Ectodermal cell (in vitro differentiated cells): ENCODE results near the gene ARHGEF2.

Experiments
- H3K27ac ChIP-seq: 2 replicates; pipeline ENCODE4 v1.7.0; 2013; ENCODE audit warnings: mild to moderate bottlenecking, low read depth, low read length; ENCODE audit not compliant: insufficient read depth, poor library complexity, severe bottlenecking
- H3K27me3 ChIP-seq: 2 replicates; pipeline ENCODE4 v1.7.0; 2013; ENCODE audit warnings: mild to moderate bottlenecking, low read length; ENCODE audit not compliant: insufficient read depth, control insufficient read depth, poor library complexity, severe bottlenecking
- H3K36me3 ChIP-seq: one replicate; pipeline ENCODE4 v1.7.0; 2013; ENCODE audit warnings: low read length; ENCODE audit not compliant: control insufficient read depth, insufficient read depth
- H3K4me1 ChIP-seq: one replicate; pipeline ENCODE4 v1.7.0; 2013; ENCODE audit warnings: low read length; ENCODE audit not compliant: control insufficient read depth, insufficient read depth
- H3K4me3 ChIP-seq: 2 replicates; pipeline ENCODE4 v1.7.0; 2013; ENCODE audit warnings: low read depth, low read length, control low read depth; ENCODE audit not compliant: insufficient read depth
- H3K9me3 ChIP-seq: 2 replicates; pipeline ENCODE4 v1.7.0; 2013; ENCODE audit warnings: mild to moderate bottlenecking, low read length, moderate library complexity; ENCODE audit not compliant: control insufficient read depth
- WGBS, 2 experiments: methylation state at CpG; one replicate each; pipeline ENCODE4 v1.1.7; 2013; ENCODE audit warnings: missing lambda C conversion rate in 2 of 2; 5-methylcytosine and 5-hydroxymethylcytosine counted together

Gene ARHGEF2

GRCh38 chr1:156009404-156009803 lies 31.1 kb upstream of the ARHGEF2 start:
- WGBS, 2 experiments = 43 to 51% methylated on average over 3 of the region's 3 CpGs
- Histone ChIP-seq H3K27ac (peak overlapping the region; percentile 17), H3K36me3 (peaks cover 23% of the 10 kb centered on the region), H3K9me3 (no peaks in the 10 kb centered on the region), H3K27me3 (no peaks in the 10 kb centered on the region), H3K4me1 (peaks cover 17% of the 10 kb centered on the region), H3K4me3 (peak overlapping the region; percentile 12)

GRCh38 chr1:156006666-156007376 lies 28.5 kb upstream of the ARHGEF2 start:
- 80 to 82% methylated on average over 6 to 7 of the region's 7 CpGs for WGBS, 2 experiments
- Histone ChIP-seq H3K27ac (peak overlapping the region; percentile 44), H3K9me3 (no peaks in the 10 kb centered on the region), H3K4me1 (peaks cover 22% of the 10 kb centered on the region), H3K4me3 (no peak overlapping the region), H3K27me3 (no peaks in the 10 kb centered on the region), H3K36me3 (peaks cover 16% of the 10 kb centered on the region)

GRCh38 chr1:156004843-156005584 lies 26.7 kb upstream of the ARHGEF2 start:
- WGBS, 2 experiments = 91 to 97% methylated on average over 4 of the region's 4 CpGs
- no peak overlapping the region for H3K27ac ChIP-seq
- no peaks in the 10 kb centered on the region for H3K36me3 ChIP-seq
- H3K4me3 ChIP-seq = no peak overlapping the region
- H3K4me1 ChIP-seq = peaks cover 22% of the 10 kb centered on the region
- H3K9me3 ChIP-seq = no peaks in the 10 kb centered on the region
- no peaks in the 10 kb centered on the region for H3K27me3 ChIP-seq

- H3K27me3 ChIP-seq = no peaks in the 10 kb centered on the region
- no peak overlapping the region for H3K27ac ChIP-seq
- H3K4me1 ChIP-seq = peaks cover 10% of the 10 kb centered on the region
- H3K36me3 ChIP-seq = no peaks in the 10 kb centered on the region
- WGBS, 2 experiments = 49 to 50% methylated on average over 2 of the region's 2 CpGs
- no peak overlapping the region for H3K4me3 ChIP-seq
- no peaks in the 10 kb centered on the region for H3K9me3 ChIP-seq
Observed at GRCh38 chr1:156003923-156004188, 25.5 kb upstream of the ARHGEF2 start.

GRCh38 chr1:156002188-156002911 lies 24.0 kb upstream of the ARHGEF2 start:
- Histone ChIP-seq H3K36me3 (no peaks in the 10 kb centered on the region), H3K9me3 (no peaks in the 10 kb centered on the region), H3K4me1 (peaks cover 5% of the 10 kb centered on the region), H3K4me3 (no peak overlapping the region), H3K27me3 (no peaks in the 10 kb centered on the region), H3K27ac (no peak overlapping the region)
- WGBS, 2 experiments = 62 to 67% methylated on average over 3 of the region's 3 CpGs

GRCh38 chr1:156001662-156002171 lies 23.4 kb upstream of the ARHGEF2 start:
- Histone ChIP-seq H3K9me3 (no peaks in the 10 kb centered on the region), H3K36me3 (no peaks in the 10 kb centered on the region), H3K27me3 (no peaks in the 10 kb centered on the region), H3K4me1 (peaks cover 5% of the 10 kb centered on the region), H3K27ac (no peak overlapping the region), H3K4me3 (no peak overlapping the region)
- WGBS, 2 experiments = 90 to 92% methylated on average over 4 of the region's 4 CpGs

GRCh38 chr1:156001021-156001661 lies 22.8 kb upstream of the ARHGEF2 start:
- Histone ChIP-seq H3K4me1 (peaks cover 5% of the 10 kb centered on the region), H3K9me3 (no peaks in the 10 kb centered on the region), H3K36me3 (no peaks in the 10 kb centered on the region), H3K27me3 (no peaks in the 10 kb centered on the region), H3K4me3 (no peak overlapping the region), H3K27ac (no peak overlapping the region)
- 92% methylated on average over 10 of the region's 10 CpGs for WGBS, 2 experiments

GRCh38 chr1:155999964-156000363 lies 21.6 kb upstream of the ARHGEF2 start:
- WGBS, 2 experiments = 96 to 100% methylated on average over 1 of the region's 1 CpG
- no peak overlapping the region for H3K27ac ChIP-seq
- H3K9me3 ChIP-seq = no peaks in the 10 kb centered on the region
- H3K4me1 ChIP-seq = peaks cover 5% of the 10 kb centered on the region
- no peak overlapping the region for H3K4me3 ChIP-seq
- no peaks in the 10 kb centered on the region for H3K27me3 ChIP-seq
- no peaks in the 10 kb centered on the region for H3K36me3 ChIP-seq

GRCh38 chr1:155996166-155996565 lies 17.8 kb upstream of the ARHGEF2 start:
- H3K27ac ChIP-seq = no peak overlapping the region
- no peaks in the 10 kb centered on the region for H3K27me3 ChIP-seq
- 75 to 76% methylated on average over 2 of the region's 2 CpGs for WGBS, 2 experiments
- H3K9me3 ChIP-seq = no peaks in the 10 kb centered on the region
- no peaks in the 10 kb centered on the region for H3K36me3 ChIP-seq
- H3K4me1 ChIP-seq = no peaks in the 10 kb centered on the region
- H3K4me3 ChIP-seq = no peak overlapping the region

GRCh38 chr1:155993595-155993994 lies 15.2 kb upstream of the ARHGEF2 start:
- H3K36me3 ChIP-seq = no peaks in the 10 kb centered on the region
- H3K9me3 ChIP-seq = no peaks in the 10 kb centered on the region
- 93% methylated on average over 3 of the region's 3 CpGs for WGBS, 2 experiments
- no peaks in the 10 kb centered on the region for H3K27me3 ChIP-seq
- H3K4me1 ChIP-seq = no peaks in the 10 kb centered on the region
- H3K27ac ChIP-seq = no peak overlapping the region
- H3K4me3 ChIP-seq = no peak overlapping the region
